ENCODE data around the gene MBTPS1.

Gene MBTPS1

DNA sequence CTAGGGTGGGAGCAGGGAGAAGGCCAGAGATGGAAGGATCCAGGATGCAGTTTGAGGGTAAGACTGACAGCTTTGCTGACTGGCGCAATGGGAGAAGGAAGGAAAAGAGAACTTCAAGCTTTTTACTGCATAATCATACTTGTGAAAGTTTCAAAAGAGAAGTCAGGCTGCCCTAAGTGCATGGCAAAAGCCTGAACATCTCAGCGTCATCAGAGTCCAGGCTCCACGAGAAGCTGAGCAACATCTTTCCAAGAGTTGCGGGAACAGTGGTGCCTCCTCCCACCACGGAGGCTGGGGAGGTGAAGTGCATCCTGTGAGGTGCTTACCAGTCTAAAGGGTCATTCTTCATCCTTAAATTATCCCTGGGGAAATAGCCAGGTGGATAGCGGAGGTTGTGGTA, 47.2 kb downstream of the MBTPS1 start:
- DNase-seq: peak; percentile 90

DNA sequence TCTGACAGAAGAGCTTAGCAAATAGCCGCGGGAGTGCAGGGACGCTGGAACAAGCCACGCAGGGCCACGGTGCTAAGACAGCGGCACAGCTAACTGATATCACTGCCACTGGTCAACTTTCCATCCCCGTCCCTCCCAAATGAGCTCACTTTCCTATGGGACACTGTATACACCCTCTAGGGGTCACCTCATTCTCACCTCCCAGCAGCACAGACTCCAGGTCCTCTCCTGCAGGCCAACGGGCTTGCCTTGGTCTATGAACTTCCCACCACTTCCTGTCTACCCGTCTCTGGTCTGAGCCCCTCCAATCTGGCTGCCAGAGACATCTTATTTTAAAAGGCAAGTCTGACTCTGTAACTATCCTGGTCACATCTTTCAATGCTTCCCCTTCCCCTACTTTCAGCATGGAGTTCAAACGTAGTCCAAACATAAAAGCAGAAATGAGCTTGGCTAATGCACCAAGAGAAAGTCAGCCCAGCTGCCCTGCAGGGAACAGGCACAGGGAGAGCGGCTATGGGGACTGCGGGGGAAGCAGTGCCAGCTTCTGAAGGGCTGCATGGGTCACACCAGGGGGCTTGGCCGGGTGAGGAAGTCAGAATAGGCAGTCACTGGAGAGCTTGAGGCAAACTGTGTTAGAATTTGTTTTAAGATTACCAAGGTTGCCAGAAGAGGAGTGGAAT, 47.8 kb downstream of the MBTPS1 start:
- peak; percentile 67 for DNase-seq

DNA sequence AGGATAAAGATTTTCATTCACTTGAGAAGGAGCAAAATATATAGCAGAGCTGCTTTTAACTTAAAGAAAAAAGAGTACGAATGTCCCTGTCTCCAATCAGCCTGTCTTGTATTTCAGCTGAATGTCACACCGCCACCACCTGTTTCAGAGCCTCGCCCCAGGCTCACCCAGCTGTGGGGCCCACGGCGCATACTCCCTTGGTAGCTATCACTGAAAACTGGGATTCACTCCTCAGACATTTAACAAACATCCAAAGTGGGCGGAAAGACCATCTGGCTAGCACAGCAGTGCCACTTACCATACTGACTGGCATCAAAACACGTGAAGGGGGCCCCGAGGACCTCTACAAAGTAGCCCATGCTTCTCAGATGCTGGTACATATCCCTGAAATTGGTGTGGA, 48.7 kb downstream of the MBTPS1 start:
- no peak for DNase-seq

DNA sequence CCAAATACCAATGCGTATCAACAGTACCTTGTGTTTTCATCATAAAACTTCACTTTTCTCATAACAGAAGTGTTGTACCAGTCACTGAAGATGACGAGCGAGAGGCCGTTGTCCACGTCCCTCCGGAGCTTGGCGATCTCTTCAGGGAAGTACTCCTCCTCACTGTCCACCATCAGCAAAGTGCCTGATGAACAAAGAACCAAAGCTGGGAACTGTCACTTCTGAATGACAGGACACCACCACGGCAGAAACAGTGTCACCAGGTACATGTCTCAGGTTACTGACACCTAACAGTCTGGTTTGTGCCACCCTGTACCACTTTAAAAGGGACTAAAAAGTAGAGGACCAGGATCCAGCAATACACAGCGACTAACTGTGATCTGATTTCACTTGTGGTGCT, 49.1 kb downstream of the MBTPS1 start:
- DNase-seq: no peak

DNA sequence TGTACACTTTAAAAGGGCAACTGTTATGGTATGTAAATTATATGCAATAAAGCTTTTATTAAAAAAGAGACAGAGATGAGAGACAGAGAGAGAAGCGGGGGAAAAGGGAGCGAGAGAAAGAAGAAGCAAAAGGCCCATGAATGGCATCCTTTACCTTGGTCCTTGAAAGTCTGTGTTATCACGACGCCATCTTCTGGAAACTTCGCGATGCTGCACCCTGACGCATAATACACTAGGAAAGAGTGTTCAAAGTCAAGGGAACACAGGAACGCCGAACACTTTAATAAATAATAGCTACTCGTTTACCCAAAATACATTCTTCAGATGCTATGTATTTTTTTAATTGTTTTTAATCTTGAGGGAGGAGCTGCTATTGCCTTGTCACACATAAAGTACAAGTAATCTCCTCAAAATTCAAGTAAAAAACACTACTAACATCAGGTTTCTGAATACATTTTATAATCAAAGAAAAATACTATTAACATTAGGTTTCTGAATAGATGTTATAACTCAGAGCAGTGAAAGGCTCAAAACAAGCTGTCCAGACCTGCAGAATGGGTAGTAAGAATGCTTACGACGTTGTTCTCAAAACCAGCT, 51.1 kb downstream of the MBTPS1 start:
- peak; percentile 52 for DNase-seq

DNA sequence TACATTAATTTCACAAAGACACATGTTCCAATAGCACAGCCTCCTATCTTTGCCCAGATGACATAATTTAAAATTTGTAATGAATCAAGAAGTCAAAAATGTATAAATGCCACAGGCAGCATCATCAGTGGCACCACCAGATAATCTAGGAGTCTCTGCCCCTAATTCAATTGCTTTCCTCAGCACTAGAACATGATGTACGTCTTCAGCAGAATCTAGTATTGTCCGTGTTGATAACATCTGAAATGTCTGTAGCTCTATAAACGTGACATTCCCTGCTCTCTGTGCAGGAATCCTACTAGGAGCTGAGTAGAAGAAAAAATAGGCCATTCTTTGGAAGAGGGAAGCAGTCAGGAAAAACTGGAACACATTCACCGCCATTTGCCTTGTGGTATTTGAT, 52.8 kb downstream of the MBTPS1 start:
- DNase-seq: no peak

DNA sequence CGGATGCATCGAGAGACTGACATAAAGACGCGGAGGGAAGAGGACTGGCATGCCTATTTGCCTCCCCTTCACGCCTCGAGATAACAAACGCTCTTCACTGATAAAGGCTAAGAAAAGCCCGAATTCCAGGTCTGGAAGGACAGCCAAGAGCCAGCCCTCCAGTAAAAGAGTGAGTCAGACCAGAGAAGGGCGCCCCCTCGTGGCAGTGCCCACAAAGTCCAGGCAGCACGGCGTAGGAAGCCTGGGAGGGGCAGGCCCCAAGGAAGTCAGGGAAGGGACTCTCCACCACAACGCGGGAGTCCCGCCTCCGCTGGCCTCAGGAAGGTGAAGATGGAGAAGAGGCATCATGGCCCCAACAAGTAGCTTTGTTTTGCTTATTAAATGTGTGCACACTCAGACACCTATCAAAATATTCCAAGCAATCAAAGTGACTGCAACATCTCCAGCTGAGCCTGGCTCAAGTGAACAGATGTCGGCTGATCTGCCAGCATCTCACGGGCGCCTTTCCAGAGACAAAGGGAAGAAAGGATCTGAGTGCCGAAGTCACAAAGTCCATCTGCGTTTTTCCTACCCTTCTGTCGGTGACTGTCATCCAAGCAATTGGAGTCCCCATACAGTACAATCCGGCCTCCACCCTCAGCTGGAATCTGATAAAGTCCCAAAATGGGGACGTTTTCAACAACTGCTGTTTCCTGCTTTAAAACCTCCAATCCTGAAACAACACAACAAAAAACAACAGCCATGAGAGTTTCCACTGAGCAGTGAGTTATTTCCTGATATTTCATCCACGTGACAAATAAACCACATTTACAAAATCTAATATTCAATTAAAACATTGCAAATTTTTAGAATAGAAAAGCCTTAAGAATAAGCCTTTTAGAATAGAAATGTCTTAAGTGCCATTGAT, 53.8 kb downstream of the MBTPS1 start:
- peak; percentile 64 for DNase-seq

DNA sequence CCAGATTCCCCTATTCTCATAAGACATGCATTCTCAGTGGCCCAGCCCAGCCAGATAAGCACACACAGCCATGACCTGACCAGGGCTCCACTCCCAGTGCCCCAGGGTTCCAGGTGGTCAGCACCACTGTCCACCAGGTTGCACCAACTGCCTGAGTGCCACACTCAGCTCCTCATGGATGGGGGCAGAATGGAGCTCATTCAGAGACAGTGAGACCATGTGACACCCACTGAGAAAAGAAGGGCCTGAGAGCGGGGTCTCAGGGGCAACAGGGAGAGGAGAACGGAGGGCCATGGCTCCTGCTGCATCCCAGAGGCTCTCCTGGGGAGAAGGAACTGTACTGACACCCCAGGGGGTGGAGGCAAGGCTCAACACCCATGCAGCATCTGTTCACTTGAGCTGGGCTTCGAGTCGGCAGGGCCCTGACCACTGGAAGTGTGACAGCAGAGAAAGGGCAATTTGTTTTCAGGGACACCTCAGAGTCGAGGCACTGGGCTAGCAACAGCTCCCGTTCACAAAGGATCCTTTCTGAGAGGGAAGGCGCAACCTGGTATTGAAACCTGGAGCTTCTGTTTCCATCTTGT, 55.4 kb downstream of the MBTPS1 start:
- no peak for DNase-seq

DNA sequence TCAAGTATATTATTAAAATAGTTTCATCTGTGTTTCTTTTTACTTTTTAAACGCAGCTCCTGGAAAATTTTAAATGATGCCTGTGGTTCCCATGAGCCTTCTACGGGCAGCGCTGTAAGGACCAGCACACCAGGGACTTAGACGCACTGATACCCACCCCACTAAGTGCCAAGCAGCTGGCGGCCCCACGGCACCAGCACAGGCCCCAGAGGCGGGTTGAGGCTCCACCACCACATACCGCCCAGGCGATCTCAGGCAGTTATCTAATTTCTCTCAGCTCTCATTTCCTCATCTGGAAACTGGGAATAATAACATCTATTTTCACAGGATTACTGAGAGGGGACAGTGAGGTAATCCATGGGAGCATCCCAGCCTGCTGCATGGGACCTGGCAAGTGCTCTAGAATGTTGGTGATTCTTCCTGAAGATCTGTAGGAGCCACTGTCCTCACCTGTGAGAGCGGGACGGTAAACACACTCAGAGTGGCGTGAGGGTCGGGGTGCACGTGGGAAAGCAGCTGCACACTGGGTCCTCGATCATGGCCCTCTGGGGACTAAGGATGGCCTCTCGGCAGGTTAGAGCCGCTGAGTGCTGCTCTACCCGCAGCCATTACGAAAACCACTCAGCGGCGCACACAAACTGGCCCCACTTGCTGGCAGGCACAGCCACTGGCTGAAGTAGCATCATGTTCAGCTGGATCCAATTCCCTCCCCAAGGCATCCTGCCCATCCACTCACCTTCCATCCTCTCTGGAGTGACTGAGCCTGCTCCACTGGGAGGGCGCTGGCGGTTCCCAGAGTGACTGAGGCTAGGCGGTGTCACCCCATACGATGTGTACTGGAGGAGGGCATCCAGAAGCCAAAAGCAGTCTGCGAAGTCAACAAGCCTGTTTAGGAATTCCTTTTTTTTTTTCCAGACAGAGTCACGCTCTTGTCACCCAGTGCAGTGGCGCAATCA, 56.5 kb downstream of the MBTPS1 start:
- no peak for DNase-seq

DNA sequence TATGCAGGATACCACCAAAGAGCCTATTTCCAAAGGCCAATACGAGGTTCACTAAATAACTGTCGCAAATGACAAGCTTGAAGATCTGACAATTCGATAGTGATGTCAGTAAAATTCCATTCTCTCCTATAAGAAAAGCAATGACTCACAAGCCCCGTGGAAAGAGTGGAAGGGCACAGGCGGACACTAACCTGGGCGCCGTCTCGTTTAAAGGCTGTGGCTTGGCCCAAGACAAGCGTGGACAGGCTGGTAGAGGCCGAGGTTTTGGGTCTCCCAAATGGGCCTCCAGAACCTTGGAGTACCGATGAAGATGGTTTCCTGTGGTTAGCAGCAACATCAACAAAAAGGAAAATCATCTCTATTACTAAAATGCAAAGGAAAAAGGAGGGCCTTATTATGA, 57.6 kb downstream of the MBTPS1 start:
- no peak for DNase-seq

DNA sequence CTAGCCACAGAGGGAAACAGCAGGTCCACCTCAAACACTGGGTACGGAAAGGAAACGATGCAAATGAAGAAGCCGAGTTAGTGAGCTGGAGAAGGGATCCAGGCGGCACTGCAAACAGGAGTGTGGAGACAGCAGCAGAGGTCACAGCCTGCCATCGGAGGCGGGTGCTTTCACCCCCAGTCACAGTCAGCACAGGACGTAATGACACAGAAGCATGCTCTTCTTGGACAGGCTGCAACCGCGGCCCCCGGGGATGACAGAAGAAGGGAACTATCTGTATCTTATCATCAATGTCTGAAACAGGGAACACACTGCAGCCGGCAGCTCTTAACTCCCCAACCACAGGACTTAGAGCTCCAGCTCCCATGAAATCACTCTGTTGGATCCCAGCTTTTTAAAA, 58.1 kb downstream of the MBTPS1 start:
- DNase-seq: no peak

DNA sequence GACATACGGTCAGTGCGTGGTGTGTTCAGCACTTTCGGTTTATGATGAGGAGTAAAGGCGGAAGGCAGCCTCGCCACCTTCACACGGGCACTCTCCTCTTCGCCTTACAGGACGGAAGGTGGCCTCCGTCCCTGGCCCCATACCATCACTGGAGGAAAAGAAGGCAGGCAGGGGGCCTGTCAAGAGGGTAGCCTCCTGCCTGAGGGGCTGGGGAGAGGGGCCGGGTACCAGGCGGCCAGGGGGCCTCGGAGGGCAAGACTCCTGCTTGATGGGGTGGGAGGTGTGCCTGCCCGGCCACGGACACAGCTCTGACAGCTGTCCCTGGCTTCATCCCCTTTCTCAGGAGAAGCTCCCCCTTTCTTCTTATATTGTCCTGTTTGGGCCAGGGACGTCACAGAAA, 58.5 kb downstream of the MBTPS1 start:
- no peak for DNase-seq

DNA sequence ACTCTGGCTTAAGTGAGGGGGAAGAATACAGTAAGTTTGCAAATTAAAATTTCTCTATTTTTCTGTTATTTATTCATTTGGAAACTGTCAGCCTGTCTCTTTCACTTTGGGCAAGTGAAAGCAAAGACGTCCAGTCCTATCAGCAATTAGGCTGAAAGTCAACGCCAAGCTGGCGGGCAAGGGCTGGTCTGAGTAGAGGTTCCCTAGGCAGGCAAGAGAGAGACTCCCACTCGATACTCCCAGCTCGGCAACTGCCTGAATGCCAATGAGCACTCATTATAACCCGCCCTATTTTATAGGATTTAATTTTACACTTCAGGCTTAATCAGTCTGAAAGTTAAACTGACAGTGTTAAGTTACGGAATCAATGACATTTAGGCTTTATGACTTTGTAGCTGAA, 59.8 kb downstream of the MBTPS1 start:
- no peak for DNase-seq

DNA sequence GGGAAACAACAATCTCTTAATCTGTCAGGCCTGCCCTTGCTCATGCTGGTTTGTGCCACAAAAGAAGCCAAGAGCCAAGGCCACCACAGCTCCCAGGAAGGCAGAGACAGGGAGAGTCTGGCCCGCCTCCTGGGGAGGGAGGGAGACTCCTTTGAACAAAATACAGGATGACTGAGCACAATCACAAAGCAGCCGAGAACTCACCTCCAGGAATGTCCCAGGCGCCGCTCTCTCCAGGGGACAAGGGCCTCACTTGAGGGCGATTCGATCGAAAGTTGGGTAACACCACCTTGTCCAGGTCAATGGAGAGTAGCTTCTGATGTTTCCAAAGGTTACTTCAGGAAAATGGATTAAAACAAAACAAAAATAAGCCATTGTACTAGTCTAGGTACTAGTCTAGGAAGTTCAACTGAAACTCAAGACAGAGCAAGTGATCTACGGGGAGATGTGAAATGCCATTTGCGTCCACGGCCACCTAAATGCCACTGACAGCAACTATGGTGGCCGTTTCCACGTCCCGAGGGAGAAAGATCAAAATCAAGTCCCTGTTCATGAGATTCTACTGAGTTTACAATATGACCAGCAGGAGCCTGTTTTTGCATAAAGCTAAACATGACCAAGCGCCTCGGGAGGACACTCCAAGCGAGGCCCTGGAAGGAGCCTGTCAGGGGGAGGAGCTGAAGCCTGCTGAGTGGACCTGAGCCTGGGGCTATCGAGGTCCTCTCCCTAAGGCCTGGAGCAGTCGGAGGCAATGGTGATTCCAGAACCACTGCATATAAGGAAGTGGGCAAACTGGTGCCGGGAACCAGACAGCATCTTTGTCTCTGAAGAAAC, 60.7 kb downstream of the MBTPS1 start:
- DNase-seq: no peak

DNA sequence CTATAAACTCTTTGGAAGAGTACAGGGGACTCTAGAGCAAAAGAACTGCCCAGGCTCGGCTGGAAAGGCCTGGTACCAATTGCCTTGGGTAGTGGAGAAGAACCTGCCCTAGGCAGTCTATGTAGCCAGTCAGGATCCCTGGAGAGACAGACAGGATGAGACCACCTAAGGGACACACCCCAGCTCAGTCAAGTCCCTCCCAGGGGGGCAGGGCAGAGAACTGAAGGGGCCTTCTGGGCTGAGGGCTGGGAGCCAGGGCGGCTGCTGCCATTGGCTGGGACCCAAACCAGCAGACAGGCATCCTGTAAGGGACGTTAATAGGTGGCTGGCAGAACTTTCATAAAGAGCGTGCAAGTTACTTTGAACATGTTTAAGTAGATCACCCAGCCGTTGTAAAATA, 61.4 kb downstream of the MBTPS1 start:
- DNase-seq: no peak

DNA sequence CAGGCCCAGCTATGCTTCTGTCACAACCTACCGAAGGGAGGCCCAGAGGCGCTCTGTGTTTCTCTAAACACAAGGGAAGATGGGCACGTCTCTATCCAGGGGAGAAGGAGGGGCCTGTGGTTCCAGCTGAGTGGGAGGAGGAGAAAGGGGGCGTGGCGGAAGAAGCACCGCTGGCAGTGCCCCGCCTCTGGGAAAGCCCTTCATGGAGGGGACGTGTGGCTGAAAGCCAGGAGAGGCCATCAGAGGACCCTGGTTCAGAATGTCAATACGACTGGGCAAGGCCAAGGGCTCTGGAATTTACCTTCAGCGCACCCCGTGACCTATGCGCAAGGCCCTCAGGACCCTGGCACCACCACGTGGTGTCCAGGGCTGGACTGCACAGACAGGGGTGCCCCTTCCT, 61.8 kb downstream of the MBTPS1 start:
- DNase-seq: no peak

DNA sequence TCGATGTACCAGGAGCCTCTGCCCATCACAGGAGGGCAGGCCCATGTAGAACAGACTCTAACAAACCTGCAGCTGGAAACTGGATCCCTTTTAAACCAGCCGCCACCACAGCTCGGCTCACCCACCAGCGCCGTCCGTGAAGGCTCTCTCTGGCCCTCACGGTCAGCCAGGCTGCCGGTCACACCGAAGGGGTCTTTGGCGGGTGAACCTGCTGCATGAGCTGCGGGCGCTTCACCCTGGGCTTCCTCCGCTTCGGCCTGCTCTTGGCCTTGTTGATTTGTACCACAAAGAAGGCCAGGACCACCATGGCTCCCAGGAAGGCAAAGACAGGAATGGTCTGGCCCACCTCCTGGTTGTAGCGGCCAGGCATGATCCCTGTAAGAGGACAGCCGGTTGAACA, 62.5 kb downstream of the MBTPS1 start:
- no peak for DNase-seq

DNA sequence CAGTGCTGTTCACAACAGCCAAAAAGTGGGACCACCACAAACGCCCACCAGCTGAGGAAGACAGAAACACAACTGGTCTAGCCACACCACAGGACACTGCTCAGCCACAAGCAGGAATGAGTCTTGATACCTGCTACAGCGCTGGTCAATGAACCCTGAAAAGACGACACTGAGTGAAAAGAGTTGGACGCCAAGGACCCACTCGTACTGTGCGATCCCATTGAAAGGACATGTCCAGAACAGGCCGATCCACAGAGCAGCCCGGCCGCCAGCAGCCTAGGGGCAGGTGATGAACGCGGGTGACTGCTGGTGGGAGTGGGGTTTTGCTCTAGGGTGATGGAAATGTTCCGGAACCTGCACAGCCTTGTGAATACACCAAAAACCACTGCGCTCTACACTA, 63.5 kb downstream of the MBTPS1 start:
- no peak for DNase-seq

DNA sequence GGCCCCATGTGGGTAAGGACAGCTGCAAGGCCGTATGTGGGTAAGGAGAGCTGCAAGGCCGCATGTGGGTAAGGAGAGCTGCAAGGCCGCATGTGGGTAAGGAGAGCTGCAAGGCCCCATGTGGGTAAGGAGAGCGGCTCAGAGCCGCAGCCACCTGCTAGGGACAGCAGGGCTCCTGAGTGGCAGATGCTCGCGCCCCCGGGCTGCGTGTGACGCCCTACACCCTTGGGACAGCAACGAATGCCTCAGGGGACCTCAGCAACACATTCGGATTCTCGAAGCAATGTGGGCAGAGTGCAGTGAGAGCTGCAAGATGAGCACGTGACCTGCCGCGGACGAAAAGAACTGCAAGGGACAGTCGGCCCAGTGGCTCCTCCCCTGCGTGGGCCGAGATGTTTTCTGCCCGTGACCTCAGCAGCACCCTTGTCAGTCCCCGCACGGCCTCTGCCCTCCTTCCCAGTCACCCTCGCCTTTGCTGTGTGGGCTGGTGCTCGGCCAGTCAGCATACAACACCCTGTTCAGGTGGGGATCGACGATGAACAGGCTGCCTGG, 64.6 kb downstream of the MBTPS1 start:
- DNase-seq: no peak

DNA sequence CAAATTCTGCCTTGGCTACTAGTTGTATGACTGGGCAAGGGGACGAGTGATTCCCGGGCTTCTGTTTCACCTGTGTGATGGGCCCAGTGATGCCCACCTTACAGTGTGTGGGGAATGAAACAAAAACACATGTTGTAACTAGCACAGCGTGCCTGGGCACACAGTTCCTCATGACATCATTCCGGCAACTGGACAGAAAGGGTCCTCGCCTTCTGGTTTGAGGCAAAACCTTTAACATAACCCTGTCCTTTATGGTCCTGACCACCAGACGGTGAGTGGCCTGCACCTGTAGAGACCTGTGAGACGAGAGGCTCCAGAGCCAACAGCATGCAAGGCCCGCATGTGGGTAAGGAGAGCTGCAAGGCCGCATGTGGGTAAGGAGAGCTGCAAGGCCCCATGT, 66.4 kb downstream of the MBTPS1 start:
- DNase-seq: no peak

DNA sequence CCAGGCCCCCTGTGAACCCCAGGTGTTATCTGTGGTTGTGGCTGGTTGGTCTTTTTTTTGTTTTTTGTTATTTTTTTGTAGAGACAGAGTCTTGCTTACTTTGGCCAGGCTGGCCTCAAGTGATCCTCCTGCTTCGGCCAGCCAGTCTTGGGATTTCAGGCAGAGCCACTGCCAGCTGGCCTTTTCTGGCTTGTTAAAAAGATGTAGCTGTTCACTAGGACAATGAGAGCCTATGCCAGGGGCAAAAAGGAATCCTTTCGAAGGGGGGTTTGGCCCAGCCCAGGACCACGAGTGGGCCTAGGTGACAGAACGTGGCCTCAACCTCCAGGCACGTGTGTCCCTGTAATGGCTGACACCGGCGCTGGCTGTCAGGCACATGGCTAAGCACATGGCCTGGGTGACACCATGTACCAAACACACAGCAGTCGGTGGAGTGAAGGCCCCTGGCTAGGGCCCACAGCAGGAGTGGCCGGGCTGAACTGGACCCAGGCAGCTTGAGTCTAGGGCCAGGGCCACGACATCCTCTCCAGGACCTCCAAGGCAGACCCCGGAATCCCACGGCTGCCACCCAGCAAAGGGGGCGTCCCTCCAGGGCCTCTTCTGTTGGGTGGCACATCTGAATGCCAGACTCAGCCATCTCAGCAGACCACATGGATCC, 67.2 kb downstream of the MBTPS1 start:
- no peak for DNase-seq

All from inflammatory macrophage treated with lipopolysaccharide for 4 hours (primary cell).